ENCODE results near the gene LIG4.

- no peak for TF ChIP-seq POLR2A (IDR thresholded peaks at IDR 0.05)
- TF ChIP-seq CTCF (IDR thresholded peaks at IDR 0.05): no peak
Observed at GRCh38 chr13:108226184-108226583, 10.8 kb upstream of the LIG4 start.

All from breast epithelium (tissue), 3 donors.